Fibroblast of lung (primary cell): ENCODE data around the gene CCDC187. TPM values are rescaled to one million over a fixed set of nuclear protein-coding genes. Genes with fewer than 3 reads are reported as not detected.

Experiments used
- DNase-seq, 2 donors: peaks; one replicate each; pipeline versions ENCODE4 v3.0.0 to v3.0.0-alpha.2; 2010; ENCODE audit warnings: low read depth in 2 of 2
- H2AFZ ChIP-seq: 2 replicates; pipeline ENCODE4 v1.5.1; 2012; ENCODE audit warnings: low read length, control low read depth, inconsistent platforms
- H3K27ac ChIP-seq: 2 replicates; pipeline ENCODE4 v1.5.1; 2011; ENCODE audit warnings: low read length, control low read depth; ENCODE audit not compliant: insufficient read depth
- H3K27me3 ChIP-seq: 2 replicates; pipeline ENCODE4 v1.5.1; 2011; ENCODE audit warnings: mild to moderate bottlenecking, low read length; ENCODE audit not compliant: control insufficient read depth, insufficient read depth
- H3K36me3 ChIP-seq: 2 replicates; pipeline ENCODE4 v1.5.1; 2011; ENCODE audit warnings: low read length; ENCODE audit not compliant: control insufficient read depth, insufficient read depth
- H3K4me1 ChIP-seq: 2 replicates; pipeline ENCODE4 v1.5.1; 2011; ENCODE audit warnings: low read length; ENCODE audit not compliant: control insufficient read depth, insufficient read depth; ENCODE audit errors: extremely low read depth
- H3K4me2 ChIP-seq: 2 replicates; pipeline ENCODE4 v1.5.1; 2011; ENCODE audit warnings: low read length, control low read depth; ENCODE audit not compliant: insufficient read depth; ENCODE audit errors: extremely low read depth
- H3K4me3 ChIP-seq, 4 experiments: fragments of 200-600 bp in 1 of 4; sonication (generic) in 1 of 4; replicated peaks in 1 of 4; 2 replicates each; pipeline ENCODE4 v1.5.1; 2011 to 2016; ENCODE audit warnings: low read length in 4 of 4, low read depth in 3 of 4, mild to moderate bottlenecking in 3 of 4, control low read depth in 2 of 4, inconsistent platforms in 1 of 4, mixed read lengths in 1 of 4; ENCODE audit not compliant: insufficient read depth in 1 of 4; ENCODE audit errors: control extremely low read depth in 1 of 4
- H3K79me2 ChIP-seq: 2 replicates; pipeline ENCODE4 v1.5.1; 2012; ENCODE audit warnings: mild to moderate bottlenecking, low read length, inconsistent platforms; ENCODE audit not compliant: control insufficient read depth, insufficient read depth
- H3K9ac ChIP-seq: 2 replicates; pipeline ENCODE4 v1.5.1; 2011; ENCODE audit warnings: mild to moderate bottlenecking, low read length, control low read depth; ENCODE audit not compliant: insufficient read depth
- H3K9me3 ChIP-seq: 2 replicates; pipeline ENCODE4 v1.5.1; 2012; ENCODE audit warnings: low read depth, low read length; ENCODE audit not compliant: control insufficient read depth, insufficient read depth
- H4K20me1 ChIP-seq: 2 replicates; pipeline ENCODE4 v1.5.1; 2011; ENCODE audit warnings: low read length; ENCODE audit not compliant: control insufficient read depth, insufficient read depth; ENCODE audit errors: extremely low read depth
- EZH2 ChIP-seq: IDR thresholded peaks from 2 replicates; pipeline ENCODE4 v1.5.1; 2012; ENCODE audit warnings: low read length, control low read depth, mild to moderate bottlenecking; ENCODE audit errors: missing control alignments
- polyA plus RNA-seq, 2 donors: library from polyadenylated mRNA; depleted of rRNA in 1 of 2; stranded (reverse) in 1 of 2; unstranded in 1 of 2; fragments of >200 nt; gene quantifications; 2 replicates each; pipeline ENCODE4 v1.2.1, GENCODE V29; 2011 to 2012; ENCODE audit warnings: missing spikeins in 1 of 2
- total RNA-seq: library from RNA; depleted of rRNA; stranded (reverse); fragments of >200 nt; gene quantifications from 2 replicates; pipeline ENCODE4 v1.2.1, GENCODE V29; 2014
- TF ChIP-seq, protein P1 (sequence below), 2 donors: IDR thresholded peaks in 1 of 2; conservative IDR thresholded peaks in 1 of 2; 1 replicate in 1 of 2; 2 replicates in 1 of 2; pipeline ENCODE4 v1.5.1; 2011 to 2012; ENCODE audit warnings: low read length in 2 of 2, control low read depth in 1 of 2, inconsistent platforms in 1 of 2, low read depth in 1 of 2, mild to moderate bottlenecking in 1 of 2

The CCDC187 gene
- total and polyA plus RNA-seq, 2 donors (not counting 1 experiment from before 2014, with no cell fraction given), result not detected

DNA sequence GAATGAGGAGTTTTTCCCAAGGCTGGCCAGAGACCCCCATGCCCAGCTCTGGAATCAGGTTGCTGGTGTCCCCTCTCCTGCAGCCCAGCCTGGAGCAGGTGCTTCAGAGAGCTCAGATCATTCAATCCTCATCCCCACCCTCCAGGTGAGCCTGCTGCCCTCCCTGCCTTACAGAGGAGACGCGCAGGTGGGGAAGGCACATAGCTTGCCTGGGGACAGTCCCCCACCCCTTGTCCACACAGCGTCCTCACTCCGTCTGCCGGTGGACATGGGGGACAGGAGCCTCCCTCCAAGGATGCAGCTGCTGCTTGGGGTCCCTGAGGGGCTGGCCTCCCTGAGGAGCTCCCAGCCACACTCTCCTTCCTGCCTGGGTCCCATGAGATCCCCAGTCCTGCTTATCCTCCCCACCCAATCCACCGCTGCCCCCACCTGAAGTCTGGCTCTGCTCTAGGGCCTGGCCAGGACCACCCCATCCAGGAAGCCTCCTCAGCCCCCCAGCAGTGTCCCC, 41.2 kb downstream of the CCDC187 start:
- Histone ChIP-seq H3K27ac (no peak overlapping the region), H3K4me1 (no peaks in the 10 kb centered on the region), H4K20me1 (no peaks in the 10 kb centered on the region), H3K9me3 (no peaks in the 10 kb centered on the region), H3K79me2 (no peaks in the 10 kb centered on the region), H3K36me3 (no peaks in the 10 kb centered on the region), H3K4me2 (no peak overlapping the region), H3K4me3 (no peak overlapping the region), H3K9ac (no peak overlapping the region), H3K27me3 (no peaks in the 10 kb centered on the region), H2AFZ (no peak overlapping the region)
- DNase-seq, result no peak
- TF ChIP-seq, protein P1, sequence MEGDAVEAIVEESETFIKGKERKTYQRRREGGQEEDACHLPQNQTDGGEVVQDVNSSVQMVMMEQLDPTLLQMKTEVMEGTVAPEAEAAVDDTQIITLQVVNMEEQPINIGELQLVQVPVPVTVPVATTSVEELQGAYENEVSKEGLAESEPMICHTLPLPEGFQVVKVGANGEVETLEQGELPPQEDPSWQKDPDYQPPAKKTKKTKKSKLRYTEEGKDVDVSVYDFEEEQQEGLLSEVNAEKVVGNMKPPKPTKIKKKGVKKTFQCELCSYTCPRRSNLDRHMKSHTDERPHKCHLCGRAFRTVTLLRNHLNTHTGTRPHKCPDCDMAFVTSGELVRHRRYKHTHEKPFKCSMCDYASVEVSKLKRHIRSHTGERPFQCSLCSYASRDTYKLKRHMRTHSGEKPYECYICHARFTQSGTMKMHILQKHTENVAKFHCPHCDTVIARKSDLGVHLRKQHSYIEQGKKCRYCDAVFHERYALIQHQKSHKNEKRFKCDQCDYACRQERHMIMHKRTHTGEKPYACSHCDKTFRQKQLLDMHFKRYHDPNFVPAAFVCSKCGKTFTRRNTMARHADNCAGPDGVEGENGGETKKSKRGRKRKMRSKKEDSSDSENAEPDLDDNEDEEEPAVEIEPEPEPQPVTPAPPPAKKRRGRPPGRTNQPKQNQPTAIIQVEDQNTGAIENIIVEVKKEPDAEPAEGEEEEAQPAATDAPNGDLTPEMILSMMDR (conservative IDR thresholded peaks at IDR 0.05 in 1 of 2, IDR thresholded peaks at IDR 0.05 in 1 of 2; ENCODE audit: low read depth in 1 of 2, low read length in 2 of 2), result no peak
- no peak for TF ChIP-seq EZH2

DNA sequence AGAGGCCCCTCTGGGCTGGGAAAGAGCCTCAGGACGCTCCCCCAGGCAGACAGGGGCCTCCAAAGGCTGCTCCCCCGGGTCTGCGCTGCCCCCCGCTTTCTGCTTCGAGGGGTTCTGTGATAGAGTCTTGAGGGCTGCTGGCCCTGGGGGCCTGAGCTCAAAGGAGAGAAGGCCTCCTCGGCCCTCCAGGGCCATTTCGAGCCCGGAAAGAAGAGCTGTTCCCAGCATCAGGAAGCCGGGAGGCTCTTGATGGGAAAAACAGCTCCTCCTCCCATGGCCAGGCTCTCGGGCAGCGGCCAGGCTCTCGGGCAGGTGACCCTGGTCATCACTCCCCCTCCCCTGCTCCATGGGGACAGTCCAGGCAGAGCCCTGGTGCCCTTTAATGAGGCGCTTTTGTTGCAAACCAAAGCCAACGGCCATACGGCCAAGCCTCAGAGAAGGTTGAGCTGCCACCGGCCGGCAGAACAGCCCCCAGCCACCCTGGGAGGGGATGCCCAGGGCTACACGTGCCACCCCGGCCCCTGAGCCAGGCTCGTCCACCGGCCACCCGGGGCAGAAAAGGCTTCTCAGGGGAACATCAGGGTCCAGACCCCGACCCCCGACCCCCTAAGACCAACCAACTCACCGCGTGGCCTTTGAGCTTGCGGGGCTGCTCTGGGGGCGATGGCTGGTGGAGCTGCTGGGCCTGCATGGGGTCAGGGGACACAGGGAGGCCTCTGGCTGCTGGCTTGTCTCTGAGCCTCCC, 42.0 kb downstream of the CCDC187 start:
- no peak overlapping the region for H3K4me2 ChIP-seq
- no peak overlapping the region for H2AFZ ChIP-seq

DNA sequence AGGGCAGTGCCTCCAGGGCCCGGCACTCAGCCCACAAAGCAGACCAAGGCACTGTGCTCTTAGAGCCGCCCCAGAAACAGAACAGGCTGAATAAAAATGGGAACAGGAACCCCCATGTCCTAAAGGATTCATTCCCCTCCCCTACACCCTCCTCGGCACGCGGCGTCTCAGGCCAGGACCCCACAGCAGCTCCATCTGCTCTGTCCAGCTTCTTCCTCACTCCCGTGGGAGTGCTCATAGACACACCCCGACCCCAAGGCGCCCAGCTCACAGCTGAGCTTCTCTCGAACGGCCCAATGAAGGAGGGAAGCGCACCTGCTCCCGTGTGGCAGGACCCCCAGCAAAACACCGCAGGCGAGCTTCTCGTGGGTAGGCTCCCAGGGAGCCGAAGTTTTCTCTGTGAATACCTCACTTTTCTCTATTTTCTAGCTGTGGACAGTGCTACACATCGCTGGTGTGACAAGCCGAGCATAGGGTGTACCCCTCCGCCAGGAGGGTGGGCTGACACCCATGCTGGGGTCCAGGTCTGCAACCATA, 42.9 kb downstream of the CCDC187 start:
- Histone ChIP-seq H3K4me1 (no peaks in the 10 kb centered on the region), H3K9me3 (no peaks in the 10 kb centered on the region), H3K4me3 (no peak overlapping the region), H3K27me3 (no peaks in the 10 kb centered on the region), H4K20me1 (no peaks in the 10 kb centered on the region), H3K79me2 (no peaks in the 10 kb centered on the region), H3K9ac (no peak overlapping the region), H2AFZ (no peak overlapping the region), H3K36me3 (no peaks in the 10 kb centered on the region), H3K27ac (no peak overlapping the region), H3K4me2 (no peak overlapping the region)
- no peak for TF ChIP-seq EZH2
- TF ChIP-seq, protein P1 (conservative IDR thresholded peaks at IDR 0.05 in 1 of 2, IDR thresholded peaks at IDR 0.05 in 1 of 2; ENCODE audit: low read depth in 1 of 2, low read length in 2 of 2), result no peak
- no peak for DNase-seq

More for the DNA sequence above, 42.0 kb downstream of the CCDC187 start:
- H3K4me3 ChIP-seq, result no peak overlapping the region
- H3K9ac ChIP-seq, result no peak overlapping the region
- no peaks in the 10 kb centered on the region for H3K27me3 ChIP-seq
- no peak overlapping the region for H3K27ac ChIP-seq
- H3K9me3 ChIP-seq, result no peaks in the 10 kb centered on the region
- no peak for DNase-seq
- no peaks in the 10 kb centered on the region for H3K79me2 ChIP-seq
- no peak for TF ChIP-seq EZH2
- TF ChIP-seq, protein P1 (conservative IDR thresholded peaks at IDR 0.05 in 1 of 2, IDR thresholded peaks at IDR 0.05 in 1 of 2; ENCODE audit: low read depth in 1 of 2, low read length in 2 of 2), result no peak
- no peaks in the 10 kb centered on the region for H3K4me1 ChIP-seq
- no peaks in the 10 kb centered on the region for H4K20me1 ChIP-seq
- no peaks in the 10 kb centered on the region for H3K36me3 ChIP-seq
